ENCODE measurements around the gene PDE3B.

GRCh38 chr11:14894657-14895598 lies 251.3 kb downstream of the PDE3B start:
- TF ChIP-seq CTCF (conservative IDR thresholded peaks at IDR 0.05; ENCODE audit: low read depth, low read length) (no peak), EZH2 (IDR thresholded peaks at IDR 0.05; ENCODE audit: borderline replicate concordance, low read depth, low read length, poor library complexity, severe bottlenecking) (no peak)
